ENCODE measurements around the gene LRRC36. TPM values are rescaled to one million over a fixed set of nuclear protein-coding genes. Genes with fewer than 3 reads are reported as not detected.
A peak's percentile ranks its signal among the peaks of the same experiment; 100 is the strongest.

Gene LRRC36
- total and polyA plus RNA-seq, 5 donors from 2014 or later = not detected

- H3K36me3 ChIP-seq (ENCODE audit: control insufficient read depth, insufficient read depth, low read length) = no peaks in the 10 kb centered on the region
- no peak overlapping the region for H3K27ac Mint-ChIP-seq
- H3K4me3 ChIP-seq (ENCODE audit: low read depth, low read length) = no peak overlapping the region
- no peak for DNase-seq
- no peaks in the 10 kb centered on the region for H3K9me3 Mint-ChIP-seq
- no peaks in the 10 kb centered on the region for H3K4me1 ChIP-seq (ENCODE audit: control insufficient read depth, insufficient read depth, low read length, poor library complexity, severe bottlenecking)
- H3K27ac ChIP-seq (ENCODE audit: insufficient read depth, low read length, poor library complexity, severe bottlenecking) = no peak overlapping the region
- no peaks in the 10 kb centered on the region for H3K9me3 ChIP-seq (ENCODE audit: control insufficient read depth in 2 of 2, low read length in 2 of 2)
- H3K4me1 Mint-ChIP-seq = peaks cover 0 to 3% (median 0%) of the 10 kb centered on the region in 4 donors
- H3K27me3 ChIP-seq (ENCODE audit: control insufficient read depth, insufficient read depth, low read length) = no peaks in the 10 kb centered on the region
- H3K27me3 Mint-ChIP-seq = no peaks in the 10 kb centered on the region
- H3K4me3 Mint-ChIP-seq = no peak overlapping the region
- peaks cover 6% of the 10 kb centered on the region for H3K36me3 Mint-ChIP-seq
- ATAC-seq (ENCODE audit: low read depth in 2 of 2) = no peak
Observed at GRCh38 chr16:67286441-67287235, 40.0 kb upstream of the LRRC36 start.

DNA sequence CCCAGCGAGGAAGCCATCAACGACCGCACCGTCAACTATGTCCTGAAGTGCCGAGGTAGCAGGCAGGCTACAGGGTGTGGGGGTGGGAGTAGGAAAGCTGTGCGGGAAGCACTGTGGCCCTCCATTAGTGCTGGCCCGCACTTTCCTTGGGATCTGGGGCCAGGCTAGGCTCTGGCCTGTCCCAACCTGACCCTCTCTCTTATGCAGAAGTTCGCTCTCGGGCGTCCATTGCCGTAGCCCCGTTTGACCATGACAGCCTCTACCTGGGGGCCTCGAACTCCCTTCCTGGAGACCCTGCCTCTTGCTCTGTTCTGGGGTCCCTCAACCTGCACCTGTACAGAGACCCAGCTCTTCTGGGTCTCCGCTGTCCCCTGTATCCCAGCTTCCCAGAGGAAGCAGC lies 38.7 kb upstream of the LRRC36 start:
- H3K36me3 Mint-ChIP-seq = peaks cover 6% of the 10 kb centered on the region

GRCh38 chr16:67291461-67291860 lies 35.2 kb upstream of the LRRC36 start:
- Histone ChIP-seq H3K27me3 (ENCODE audit: control insufficient read depth, insufficient read depth, low read length) (no peaks in the 10 kb centered on the region), H3K9me3 (ENCODE audit: control insufficient read depth in 2 of 2, low read length in 2 of 2) (no peaks in the 10 kb centered on the region), H3K4me3 (ENCODE audit: low read depth, low read length) (no peak overlapping the region), H3K36me3 (ENCODE audit: control insufficient read depth, insufficient read depth, low read length) (no peaks in the 10 kb centered on the region), H3K27ac (ENCODE audit: insufficient read depth, low read length, poor library complexity, severe bottlenecking) (no peak overlapping the region), H3K4me1 (ENCODE audit: control insufficient read depth, insufficient read depth, low read length, poor library complexity, severe bottlenecking) (no peaks in the 10 kb centered on the region)
- H3K36me3 Mint-ChIP-seq = no peaks in the 10 kb centered on the region
- no peaks in the 10 kb centered on the region for H3K9me3 Mint-ChIP-seq
- no peak overlapping the region for H3K27ac Mint-ChIP-seq
- no peaks in the 10 kb centered on the region for H3K27me3 Mint-ChIP-seq
- no peak overlapping the region for H3K4me3 Mint-ChIP-seq
- ATAC-seq (ENCODE audit: low read depth in 2 of 2) = no peak
- H3K4me1 Mint-ChIP-seq = peaks cover 0 to 6% (median 0%) of the 10 kb centered on the region in 4 donors
- no peak for DNase-seq

More for the DNA sequence above, 38.7 kb upstream of the LRRC36 start:
- peaks cover 0 to 3% (median 0%) of the 10 kb centered on the region in 4 donors for H3K4me1 Mint-ChIP-seq
- DNase-seq = no peak
- no peak overlapping the region for H3K27ac Mint-ChIP-seq
- no peaks in the 10 kb centered on the region for H3K4me1 ChIP-seq (ENCODE audit: control insufficient read depth, insufficient read depth, low read length, poor library complexity, severe bottlenecking)
- H3K4me3 Mint-ChIP-seq = no peak overlapping the region
- no peaks in the 10 kb centered on the region for H3K9me3 ChIP-seq (ENCODE audit: control insufficient read depth in 2 of 2, low read length in 2 of 2)
- no peaks in the 10 kb centered on the region for H3K27me3 ChIP-seq (ENCODE audit: control insufficient read depth, insufficient read depth, low read length)
- no peaks in the 10 kb centered on the region for H3K9me3 Mint-ChIP-seq
- H3K27ac ChIP-seq (ENCODE audit: insufficient read depth, low read length, poor library complexity, severe bottlenecking) = no peak overlapping the region
- H3K4me3 ChIP-seq (ENCODE audit: low read depth, low read length) = no peak overlapping the region
- no peaks in the 10 kb centered on the region for H3K27me3 Mint-ChIP-seq
- H3K36me3 ChIP-seq (ENCODE audit: control insufficient read depth, insufficient read depth, low read length) = no peaks in the 10 kb centered on the region
- ATAC-seq (ENCODE audit: low read depth in 2 of 2) = no peak

DNA sequence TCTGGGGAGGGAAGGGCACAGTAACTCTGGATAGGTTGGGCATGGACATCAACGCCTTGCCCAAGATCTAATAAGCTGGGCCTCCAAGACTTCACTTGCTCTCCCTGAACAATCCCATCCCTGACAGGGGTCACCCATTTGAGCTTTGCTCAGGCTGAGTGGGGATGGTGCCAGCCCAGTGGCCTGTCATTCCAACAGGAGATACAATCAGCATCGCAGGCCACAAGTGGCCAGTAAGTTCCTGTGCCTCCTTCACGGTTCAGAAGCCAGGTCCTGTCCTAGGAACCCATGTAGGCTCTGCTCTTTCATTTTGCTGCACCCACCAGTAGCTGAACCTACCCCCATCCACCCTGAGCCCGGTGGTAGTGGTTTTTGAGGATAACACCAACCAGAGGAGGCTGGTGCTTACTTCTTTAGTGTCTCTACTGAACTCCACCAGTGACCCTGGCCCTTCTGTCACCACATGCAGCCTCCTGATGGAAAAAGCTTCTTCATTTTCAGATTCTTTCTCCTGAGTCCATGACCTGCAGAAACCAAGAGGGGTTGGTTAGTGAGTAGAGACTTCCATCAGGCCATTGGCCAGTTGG lies 32.4 kb upstream of the LRRC36 start:
- DNase-seq = no peak
- Histone ChIP-seq H3K9me3 (ENCODE audit: control insufficient read depth in 2 of 2, low read length in 2 of 2) (no peaks in the 10 kb centered on the region), H3K4me3 (ENCODE audit: low read depth, low read length) (no peak overlapping the region), H3K27ac (ENCODE audit: insufficient read depth, low read length, poor library complexity, severe bottlenecking) (no peak overlapping the region), H3K4me1 (ENCODE audit: control insufficient read depth, insufficient read depth, low read length, poor library complexity, severe bottlenecking) (no peaks in the 10 kb centered on the region), H3K27me3 (ENCODE audit: control insufficient read depth, insufficient read depth, low read length) (no peaks in the 10 kb centered on the region), H3K36me3 (ENCODE audit: control insufficient read depth, insufficient read depth, low read length) (no peaks in the 10 kb centered on the region)
- H3K4me3 Mint-ChIP-seq = no peak overlapping the region
- no peaks in the 10 kb centered on the region for H3K27me3 Mint-ChIP-seq
- no peaks in the 10 kb centered on the region for H3K9me3 Mint-ChIP-seq
- ATAC-seq (ENCODE audit: low read depth in 2 of 2) = no peak
- H3K36me3 Mint-ChIP-seq = no peaks in the 10 kb centered on the region
- no peak overlapping the region for H3K27ac Mint-ChIP-seq
- H3K4me1 Mint-ChIP-seq = peaks cover 0 to 6% (median 0%) of the 10 kb centered on the region in 4 donors

- Mint-ChIP-seq H3K27me3 (no peaks in the 10 kb centered on the region), H3K36me3 (no peaks in the 10 kb centered on the region), H3K4me3 (no peak overlapping the region), H3K4me1 (peaks cover 0 to 4% (median 0%) of the 10 kb centered on the region in 4 donors), H3K27ac (peak overlapping the region in 1 of 3 donors; percentile 63), H3K9me3 (no peaks in the 10 kb centered on the region)
- no peaks in the 10 kb centered on the region for H3K36me3 ChIP-seq (ENCODE audit: control insufficient read depth, insufficient read depth, low read length)
- no peaks in the 10 kb centered on the region for H3K27me3 ChIP-seq (ENCODE audit: control insufficient read depth, insufficient read depth, low read length)
- DNase-seq (no peak), ATAC-seq (ENCODE audit: low read depth in 2 of 2) (no peak)
- H3K9me3 ChIP-seq (ENCODE audit: control insufficient read depth in 2 of 2, low read length in 2 of 2) = no peaks in the 10 kb centered on the region
- no peak overlapping the region for H3K4me3 ChIP-seq (ENCODE audit: low read depth, low read length)
- H3K4me1 ChIP-seq (ENCODE audit: control insufficient read depth, insufficient read depth, low read length, poor library complexity, severe bottlenecking) = no peaks in the 10 kb centered on the region
- H3K27ac ChIP-seq (ENCODE audit: insufficient read depth, low read length, poor library complexity, severe bottlenecking) = no peak overlapping the region
Observed at GRCh38 chr16:67294938-67295361, 31.7 kb upstream of the LRRC36 start.

- Mint-ChIP-seq H3K9me3 (no peaks in the 10 kb centered on the region), H3K27me3 (no peaks in the 10 kb centered on the region), H3K4me1 (peaks cover 0 to 4% (median 0%) of the 10 kb centered on the region in 4 donors), H3K27ac (no peak overlapping the region), H3K36me3 (no peaks in the 10 kb centered on the region), H3K4me3 (no peak overlapping the region)
- Histone ChIP-seq H3K27ac (ENCODE audit: insufficient read depth, low read length, poor library complexity, severe bottlenecking) (no peak overlapping the region), H3K4me1 (ENCODE audit: control insufficient read depth, insufficient read depth, low read length, poor library complexity, severe bottlenecking) (no peaks in the 10 kb centered on the region), H3K36me3 (ENCODE audit: control insufficient read depth, insufficient read depth, low read length) (no peaks in the 10 kb centered on the region), H3K4me3 (ENCODE audit: low read depth, low read length) (no peak overlapping the region), H3K27me3 (ENCODE audit: control insufficient read depth, insufficient read depth, low read length) (no peaks in the 10 kb centered on the region), H3K9me3 (ENCODE audit: control insufficient read depth in 2 of 2, low read length in 2 of 2) (no peaks in the 10 kb centered on the region)
- DNase-seq (no peak), ATAC-seq (ENCODE audit: low read depth in 2 of 2) (no peak)
Observed at GRCh38 chr16:67296420-67296819, 30.2 kb upstream of the LRRC36 start.

GRCh38 chr16:67298277-67298676 lies 28.3 kb upstream of the LRRC36 start:
- ATAC-seq (ENCODE audit: low read depth in 2 of 2) (no peak), DNase-seq (no peak)
- H3K36me3 Mint-ChIP-seq = no peaks in the 10 kb centered on the region
- H3K4me1 ChIP-seq (ENCODE audit: control insufficient read depth, insufficient read depth, low read length, poor library complexity, severe bottlenecking) = no peaks in the 10 kb centered on the region
- no peak overlapping the region for H3K27ac Mint-ChIP-seq
- H3K27ac ChIP-seq (ENCODE audit: insufficient read depth, low read length, poor library complexity, severe bottlenecking) = no peak overlapping the region
- no peaks in the 10 kb centered on the region for H3K9me3 ChIP-seq (ENCODE audit: control insufficient read depth in 2 of 2, low read length in 2 of 2)
- no peaks in the 10 kb centered on the region for H3K9me3 Mint-ChIP-seq
- H3K4me3 ChIP-seq (ENCODE audit: low read depth, low read length) = no peak overlapping the region
- no peaks in the 10 kb centered on the region for H3K4me1 Mint-ChIP-seq
- H3K4me3 Mint-ChIP-seq = no peak overlapping the region
- no peaks in the 10 kb centered on the region for H3K36me3 ChIP-seq (ENCODE audit: control insufficient read depth, insufficient read depth, low read length)
- H3K27me3 Mint-ChIP-seq = no peaks in the 10 kb centered on the region
- H3K27me3 ChIP-seq (ENCODE audit: control insufficient read depth, insufficient read depth, low read length) = no peaks in the 10 kb centered on the region

DNA sequence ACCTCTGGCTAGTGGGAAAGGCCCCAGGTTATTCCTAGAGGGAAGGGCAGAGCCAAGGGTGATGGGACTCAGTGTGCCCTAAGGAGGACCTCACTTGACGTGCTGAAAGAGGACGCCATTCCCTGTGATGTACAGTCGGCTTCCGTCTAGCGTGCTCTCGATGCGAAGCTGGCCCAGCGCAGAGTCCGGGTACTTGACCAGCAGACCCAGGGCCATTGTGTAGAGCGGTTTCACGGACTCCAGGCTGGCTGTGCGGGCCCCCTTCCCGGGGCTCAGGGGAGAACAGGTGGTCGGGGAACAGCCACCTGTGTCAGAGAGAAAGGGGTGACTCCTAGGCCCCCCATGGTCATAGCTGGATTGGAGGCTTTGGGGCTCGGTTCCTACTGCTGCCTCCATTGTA lies 27.3 kb upstream of the LRRC36 start:
- H3K27ac Mint-ChIP-seq = no peak overlapping the region
- no peaks in the 10 kb centered on the region for H3K4me1 ChIP-seq (ENCODE audit: control insufficient read depth, insufficient read depth, low read length, poor library complexity, severe bottlenecking)
- no peak overlapping the region for H3K4me3 ChIP-seq (ENCODE audit: low read depth, low read length)
- no peaks in the 10 kb centered on the region for H3K36me3 Mint-ChIP-seq
- H3K27ac ChIP-seq (ENCODE audit: insufficient read depth, low read length, poor library complexity, severe bottlenecking) = no peak overlapping the region
- H3K4me3 Mint-ChIP-seq = no peak overlapping the region
- ATAC-seq (ENCODE audit: low read depth in 2 of 2) (no peak), DNase-seq (no peak)
- no peaks in the 10 kb centered on the region for H3K4me1 Mint-ChIP-seq
- no peaks in the 10 kb centered on the region for H3K27me3 Mint-ChIP-seq
- no peaks in the 10 kb centered on the region for H3K9me3 Mint-ChIP-seq
- H3K36me3 ChIP-seq (ENCODE audit: control insufficient read depth, insufficient read depth, low read length) = no peaks in the 10 kb centered on the region
- no peaks in the 10 kb centered on the region for H3K27me3 ChIP-seq (ENCODE audit: control insufficient read depth, insufficient read depth, low read length)
- no peaks in the 10 kb centered on the region for H3K9me3 ChIP-seq (ENCODE audit: control insufficient read depth in 2 of 2, low read length in 2 of 2)
